Measurements from ENCODE around the gene UBAC1.

GRCh38 chr9:135971111-135971766 lies 10.1 kb upstream of the UBAC1 start:
- TF ChIP-seq CTCF (tag by site-specific recombination; IDR thresholded peaks at IDR 0.05) (no peak), ZBTB26 (tag by site-specific recombination; optimal IDR thresholded peaks at IDR 0.05) (no peak), ZNF335 (tag by site-specific recombination; conservative IDR thresholded peaks at IDR 0.05) (no peak), ZSCAN4 (tag by site-specific recombination; IDR thresholded peaks at IDR 0.05) (no peak), ZNF529 (tag by site-specific recombination; IDR thresholded peaks at IDR 0.05; ENCODE audit: insufficient replicate concordance) (no peak), ZNF138 (tag by site-specific recombination; IDR thresholded peaks at IDR 0.05; ENCODE audit: borderline replicate concordance) (no peak), REST (tag by site-specific recombination; IDR thresholded peaks at IDR 0.05) (no peak), ZNF549 (tag by site-specific recombination; IDR thresholded peaks at IDR 0.05) (no peak), ZNF658 (tag by site-specific recombination; IDR thresholded peaks at IDR 0.05) (no peak), ZNF513 (tag by site-specific recombination; IDR thresholded peaks at IDR 0.05) (no peak), ZBTB1 (tag by site-specific recombination; IDR thresholded peaks at IDR 0.05) (no peak), PRDM4 (tag by site-specific recombination; IDR thresholded peaks at IDR 0.05) (no peak), ZBTB21 (tag by site-specific recombination; IDR thresholded peaks at IDR 0.05) (no peak)
